ENCODE results near the gene AGTPBP1. TPM values are rescaled to one million over a fixed set of nuclear protein-coding genes. Genes with fewer than 3 reads are reported as not detected.

Gene AGTPBP1
- polyA plus RNA-seq, 1 of the 3 experiments (the other 2 are of a cell fraction), result 3.8 TPM

GRCh38 chr9:85541876-85542275 lies 199.9 kb downstream of the AGTPBP1 start:
- CTCF ChIA-PET, result no interaction called here
- Histone ChIP-seq H3K4me2 (no peak overlapping the region), H4K20me1 (ENCODE audit: insufficient read depth) (no peaks in the 10 kb centered on the region), H3K9me3 (no peaks in the 10 kb centered on the region), H3K4me3 (ENCODE audit: low read depth in 2 of 2, low read length in 1 of 2) (no peak overlapping the region), H2AFZ (ENCODE audit: low read depth) (no peak overlapping the region), H3K27ac (ENCODE audit: low read depth in 2 of 2, low read length in 1 of 2) (no peak overlapping the region), H3K4me1 (ENCODE audit: control insufficient read depth in 1 of 2, insufficient read depth in 2 of 2, low read depth in 1 of 2, low read length in 1 of 2) (no peaks in the 10 kb centered on the region), H3K36me3 (replicated peaks in 1 of 2; ENCODE audit: control insufficient read depth in 1 of 2, insufficient read depth in 2 of 2, low read length in 1 of 2) (no peaks in the 10 kb centered on the region), H3K79me2 (ENCODE audit: insufficient read depth) (no peaks in the 10 kb centered on the region), H3K9ac (no peak overlapping the region), H3F3A (replicated peaks; ENCODE audit: insufficient read depth) (no peaks in the 10 kb centered on the region), H3K9me2 (no peaks in the 10 kb centered on the region), H3K27me3 (ENCODE audit: insufficient read depth) (no peaks in the 10 kb centered on the region)
- POLR2A ChIA-PET, result no interaction called here
- no peak for DNase-seq
- 90% methylated on average over 4 of the region's 4 CpGs for WGBS (ENCODE audit: low lambda C conversion rate)
- TF ChIP-seq NRF1 (IDR thresholded peaks at IDR 0.05; ENCODE audit: low read depth, low read length) (no peak), NFIC (IDR thresholded peaks at IDR 0.05; ENCODE audit: borderline replicate concordance) (no peak), EZH2phosphoT487 (IDR thresholded peaks at IDR 0.05; ENCODE audit: borderline replicate concordance, low read depth) (no peak), GABPA (IDR thresholded peaks at IDR 0.05; ENCODE audit: low read depth) (no peak), RCOR1 (IDR thresholded peaks at IDR 0.05; ENCODE audit: low read length) (no peak)
- TF ChIP-seq, protein P1, sequence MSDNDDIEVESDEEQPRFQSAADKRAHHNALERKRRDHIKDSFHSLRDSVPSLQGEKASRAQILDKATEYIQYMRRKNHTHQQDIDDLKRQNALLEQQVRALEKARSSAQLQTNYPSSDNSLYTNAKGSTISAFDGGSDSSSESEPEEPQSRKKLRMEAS (IDR thresholded peaks at IDR 0.05; ENCODE audit: low read depth), result no peak

DNA sequence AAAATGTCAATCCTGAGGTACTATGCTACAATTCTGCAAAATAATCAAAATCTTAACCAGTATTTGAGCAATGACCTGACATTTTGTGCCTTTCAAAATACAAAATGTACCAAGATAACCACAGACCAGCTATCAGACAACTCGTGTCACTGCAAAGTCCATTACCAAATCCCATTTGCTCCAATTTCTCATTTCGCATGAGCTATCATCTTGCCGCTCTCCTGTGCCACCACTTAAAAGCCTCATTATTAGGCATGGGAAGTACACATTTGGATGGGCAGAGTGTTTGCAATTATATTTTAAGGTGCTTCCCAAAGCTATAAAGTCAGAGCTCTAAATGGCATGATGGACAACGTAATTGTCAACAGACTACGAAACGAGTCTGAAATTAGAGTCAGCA lies 205.2 kb downstream of the AGTPBP1 start:
- no peak overlapping the region for H3K27ac ChIP-seq (ENCODE audit: low read depth in 2 of 2, low read length in 1 of 2)
- no peaks in the 10 kb centered on the region for H3K79me2 ChIP-seq (ENCODE audit: insufficient read depth)
- CTCF ChIA-PET, result no interaction called here
- H2AFZ ChIP-seq (ENCODE audit: low read depth), result no peak overlapping the region
- TF ChIP-seq SMC3 (IDR thresholded peaks at IDR 0.05; ENCODE audit: low read depth, low read length) (no peak), RFX5 (IDR thresholded peaks at IDR 0.05; ENCODE audit: low read length) (no peak), NFIC (IDR thresholded peaks at IDR 0.05; ENCODE audit: borderline replicate concordance) (no peak), FOXM1 (IDR thresholded peaks at IDR 0.05; ENCODE audit: low read depth) (no peak), GATA2 (CRISPR knock-in tag; IDR thresholded peaks at IDR 0.05) (no peak), FOXJ3 (CRISPR knock-in tag; IDR thresholded peaks at IDR 0.05) (no peak), RAD21 (IDR thresholded peaks at IDR 0.05; ENCODE audit: low read length) (no peak), ZBTB33 (IDR thresholded peaks at IDR 0.05; ENCODE audit: borderline replicate concordance, low read depth) (no peak), RCOR1 (IDR thresholded peaks at IDR 0.05; ENCODE audit: low read length) (no peak), MXI1 (IDR thresholded peaks at IDR 0.05; ENCODE audit: low read depth, low read length) (no peak), EZH2phosphoT487 (IDR thresholded peaks at IDR 0.05; ENCODE audit: borderline replicate concordance, low read depth) (no peak)
- TF ChIP-seq, protein P2, sequence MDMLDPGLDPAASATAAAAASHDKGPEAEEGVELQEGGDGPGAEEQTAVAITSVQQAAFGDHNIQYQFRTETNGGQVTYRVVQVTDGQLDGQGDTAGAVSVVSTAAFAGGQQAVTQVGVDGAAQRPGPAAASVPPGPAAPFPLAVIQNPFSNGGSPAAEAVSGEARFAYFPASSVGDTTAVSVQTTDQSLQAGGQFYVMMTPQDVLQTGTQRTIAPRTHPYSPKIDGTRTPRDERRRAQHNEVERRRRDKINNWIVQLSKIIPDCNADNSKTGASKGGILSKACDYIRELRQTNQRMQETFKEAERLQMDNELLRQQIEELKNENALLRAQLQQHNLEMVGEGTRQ (IDR thresholded peaks at IDR 0.05; ENCODE audit: borderline replicate concordance, low read depth, low read length), result no peak
- TF ChIP-seq, protein P1 (IDR thresholded peaks at IDR 0.05; ENCODE audit: low read depth), result no peak
- no peak for DNase-seq
- H3K36me3 ChIP-seq (replicated peaks in 1 of 2; ENCODE audit: control insufficient read depth in 1 of 2, insufficient read depth in 2 of 2, low read length in 1 of 2), result no peaks in the 10 kb centered on the region
- no peak overlapping the region for H3K4me2 ChIP-seq
- no peaks in the 10 kb centered on the region for H4K20me1 ChIP-seq (ENCODE audit: insufficient read depth)
- H3K9me3 ChIP-seq, result no peaks in the 10 kb centered on the region
- H3K4me1 ChIP-seq (ENCODE audit: control insufficient read depth in 1 of 2, insufficient read depth in 2 of 2, low read depth in 1 of 2, low read length in 1 of 2), result no peaks in the 10 kb centered on the region
- WGBS (ENCODE audit: low lambda C conversion rate), result 83% methylated on average over 6 of the region's 6 CpGs
- no peak overlapping the region for H3K4me3 ChIP-seq (ENCODE audit: low read depth in 2 of 2, low read length in 1 of 2)
- H3K9me2 ChIP-seq, result no peaks in the 10 kb centered on the region
- POLR2A ChIA-PET, result no interaction called here
- H3K27me3 ChIP-seq (ENCODE audit: insufficient read depth), result no peaks in the 10 kb centered on the region
- H3F3A ChIP-seq (replicated peaks; ENCODE audit: insufficient read depth), result no peaks in the 10 kb centered on the region
- no peak overlapping the region for H3K9ac ChIP-seq

All from SK-N-SH (cell line).